Measurements from ENCODE around the gene CELF4. TPM values are rescaled to one million over a fixed set of nuclear protein-coding genes. Genes with fewer than 3 reads are reported as not detected.

The CELF4 gene
- total and polyA plus RNA-seq, 2 experiments from 2014 or later: 1.6 to 2.1 TPM

GRCh38 chr18:37332219-37332618, 233.4 kb downstream of the CELF4 start:
- DNase-seq (ENCODE audit: low read depth in 1 of 2, low spot score in 1 of 2): no peak
- Histone ChIP-seq H3K27me3 (no peaks in the 10 kb centered on the region), H3K4me3 (no peak overlapping the region), H3K9me3 (ENCODE audit: low read depth) (no peaks in the 10 kb centered on the region), H3K27ac (no peak overlapping the region), H3K4me1 (ENCODE audit: low read depth) (no peaks in the 10 kb centered on the region), H3K36me3 (no peaks in the 10 kb centered on the region)
- TF ChIP-seq, protein P1, sequence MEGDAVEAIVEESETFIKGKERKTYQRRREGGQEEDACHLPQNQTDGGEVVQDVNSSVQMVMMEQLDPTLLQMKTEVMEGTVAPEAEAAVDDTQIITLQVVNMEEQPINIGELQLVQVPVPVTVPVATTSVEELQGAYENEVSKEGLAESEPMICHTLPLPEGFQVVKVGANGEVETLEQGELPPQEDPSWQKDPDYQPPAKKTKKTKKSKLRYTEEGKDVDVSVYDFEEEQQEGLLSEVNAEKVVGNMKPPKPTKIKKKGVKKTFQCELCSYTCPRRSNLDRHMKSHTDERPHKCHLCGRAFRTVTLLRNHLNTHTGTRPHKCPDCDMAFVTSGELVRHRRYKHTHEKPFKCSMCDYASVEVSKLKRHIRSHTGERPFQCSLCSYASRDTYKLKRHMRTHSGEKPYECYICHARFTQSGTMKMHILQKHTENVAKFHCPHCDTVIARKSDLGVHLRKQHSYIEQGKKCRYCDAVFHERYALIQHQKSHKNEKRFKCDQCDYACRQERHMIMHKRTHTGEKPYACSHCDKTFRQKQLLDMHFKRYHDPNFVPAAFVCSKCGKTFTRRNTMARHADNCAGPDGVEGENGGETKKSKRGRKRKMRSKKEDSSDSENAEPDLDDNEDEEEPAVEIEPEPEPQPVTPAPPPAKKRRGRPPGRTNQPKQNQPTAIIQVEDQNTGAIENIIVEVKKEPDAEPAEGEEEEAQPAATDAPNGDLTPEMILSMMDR (IDR thresholded peaks at IDR 0.05; ENCODE audit: low read depth, low read length): no peak

GRCh38 chr18:37330173-37330572, 235.4 kb downstream of the CELF4 start:
- TF ChIP-seq, protein P1 (IDR thresholded peaks at IDR 0.05; ENCODE audit: low read depth, low read length): no peak
- H3K4me1 ChIP-seq (ENCODE audit: low read depth): no peaks in the 10 kb centered on the region
- no peak for DNase-seq (ENCODE audit: low read depth in 1 of 2, low spot score in 1 of 2)

GRCh38 chr18:37328946-37329719, 236.5 kb downstream of the CELF4 start:
- H3K36me3 ChIP-seq: no peaks in the 10 kb centered on the region
- TF ChIP-seq, protein P1 (IDR thresholded peaks at IDR 0.05; ENCODE audit: low read depth, low read length): no peak
- H3K9me3 ChIP-seq (ENCODE audit: low read depth): no peaks in the 10 kb centered on the region
- no peak overlapping the region for H3K27ac ChIP-seq
- no peak for DNase-seq (ENCODE audit: low read depth in 1 of 2, low spot score in 1 of 2)
- H3K4me1 ChIP-seq (ENCODE audit: low read depth): no peaks in the 10 kb centered on the region
- no peak overlapping the region for H3K4me3 ChIP-seq
- H3K27me3 ChIP-seq: peaks cover 4% of the 10 kb centered on the region

More at GRCh38 chr18:37330173-37330572, 235.4 kb downstream of the CELF4 start:
- peaks cover 4% of the 10 kb centered on the region for H3K27me3 ChIP-seq
- no peaks in the 10 kb centered on the region for H3K36me3 ChIP-seq
- H3K27ac ChIP-seq: no peak overlapping the region
- H3K9me3 ChIP-seq (ENCODE audit: low read depth): no peaks in the 10 kb centered on the region
- no peak overlapping the region for H3K4me3 ChIP-seq

- H3K4me1 ChIP-seq (ENCODE audit: low read depth): no peaks in the 10 kb centered on the region
- TF ChIP-seq, protein P1 (IDR thresholded peaks at IDR 0.05; ENCODE audit: low read depth, low read length): no peak
- no peak overlapping the region for H3K4me3 ChIP-seq
- no peaks in the 10 kb centered on the region for H3K36me3 ChIP-seq
- no peak overlapping the region for H3K27ac ChIP-seq
- H3K27me3 ChIP-seq: peaks cover 4% of the 10 kb centered on the region
- H3K9me3 ChIP-seq (ENCODE audit: low read depth): no peaks in the 10 kb centered on the region
- DNase-seq (ENCODE audit: low read depth in 1 of 2, low spot score in 1 of 2): no peak
These were observed 238.5 kb downstream of the CELF4 start for GRCh38 chr18:37327063-37327577.

DNA sequence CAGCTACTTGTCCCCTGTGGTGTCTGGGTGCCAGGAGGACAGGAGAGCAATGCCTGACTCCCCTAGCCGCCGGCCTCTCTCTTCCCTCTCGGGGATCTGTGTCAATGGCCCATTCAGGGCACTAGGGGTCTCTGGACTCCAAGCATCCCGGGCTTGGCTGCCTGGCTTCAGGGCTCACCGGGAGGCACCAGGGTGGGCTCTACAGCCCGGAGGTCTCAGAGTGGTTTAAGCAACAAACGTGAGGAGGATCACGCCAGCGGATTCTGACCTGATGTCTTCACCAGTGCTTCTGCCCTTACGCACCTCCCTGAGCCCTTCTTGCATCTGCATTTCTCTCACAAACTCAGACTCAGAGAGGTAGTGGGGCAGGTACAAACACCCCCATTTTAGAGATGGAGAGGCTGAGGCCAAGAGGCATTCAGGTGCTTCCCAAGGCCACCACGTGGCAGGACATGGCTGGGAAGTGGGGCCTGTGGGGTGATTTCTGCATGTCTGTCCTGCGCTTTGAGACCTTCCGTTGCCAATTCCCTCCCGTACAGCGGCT, 243.0 kb downstream of the CELF4 start:
- H3K27me3 ChIP-seq: peaks cover 4% of the 10 kb centered on the region
- no peak overlapping the region for H3K4me3 ChIP-seq
- H3K9me3 ChIP-seq (ENCODE audit: low read depth): no peaks in the 10 kb centered on the region
- TF ChIP-seq, protein P1 (IDR thresholded peaks at IDR 0.05; ENCODE audit: low read depth, low read length): peak; percentile 93
- no peak overlapping the region for H3K27ac ChIP-seq
- DNase-seq (ENCODE audit: low read depth in 1 of 2, low spot score in 1 of 2): peak; percentile 54 to 79
- no peaks in the 10 kb centered on the region for H3K36me3 ChIP-seq
- H3K4me1 ChIP-seq (ENCODE audit: low read depth): no peaks in the 10 kb centered on the region
